ENCODE results near the gene GRIP1.

DNA sequence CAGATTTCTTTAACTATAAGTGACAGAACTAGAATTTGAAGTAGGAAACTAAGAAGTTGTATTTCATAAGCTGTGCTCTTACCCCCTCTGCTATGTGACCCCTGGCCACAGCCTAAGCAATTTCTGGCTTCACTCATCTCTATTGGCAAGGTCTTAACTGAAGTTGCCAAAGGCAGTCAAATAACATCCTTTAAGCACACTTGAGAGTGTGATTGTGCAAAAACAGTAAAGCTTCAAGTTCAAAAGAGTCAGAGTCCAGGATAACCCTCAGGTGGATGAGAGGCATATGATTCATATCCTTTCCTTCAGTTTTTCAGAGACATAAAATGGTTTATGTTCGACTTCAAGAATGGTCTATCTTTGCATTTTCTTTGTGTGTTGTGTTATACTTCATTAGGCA is 45.2 kb downstream of the GRIP1 start:
- TF ChIP-seq, protein P1, sequence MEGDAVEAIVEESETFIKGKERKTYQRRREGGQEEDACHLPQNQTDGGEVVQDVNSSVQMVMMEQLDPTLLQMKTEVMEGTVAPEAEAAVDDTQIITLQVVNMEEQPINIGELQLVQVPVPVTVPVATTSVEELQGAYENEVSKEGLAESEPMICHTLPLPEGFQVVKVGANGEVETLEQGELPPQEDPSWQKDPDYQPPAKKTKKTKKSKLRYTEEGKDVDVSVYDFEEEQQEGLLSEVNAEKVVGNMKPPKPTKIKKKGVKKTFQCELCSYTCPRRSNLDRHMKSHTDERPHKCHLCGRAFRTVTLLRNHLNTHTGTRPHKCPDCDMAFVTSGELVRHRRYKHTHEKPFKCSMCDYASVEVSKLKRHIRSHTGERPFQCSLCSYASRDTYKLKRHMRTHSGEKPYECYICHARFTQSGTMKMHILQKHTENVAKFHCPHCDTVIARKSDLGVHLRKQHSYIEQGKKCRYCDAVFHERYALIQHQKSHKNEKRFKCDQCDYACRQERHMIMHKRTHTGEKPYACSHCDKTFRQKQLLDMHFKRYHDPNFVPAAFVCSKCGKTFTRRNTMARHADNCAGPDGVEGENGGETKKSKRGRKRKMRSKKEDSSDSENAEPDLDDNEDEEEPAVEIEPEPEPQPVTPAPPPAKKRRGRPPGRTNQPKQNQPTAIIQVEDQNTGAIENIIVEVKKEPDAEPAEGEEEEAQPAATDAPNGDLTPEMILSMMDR (IDR thresholded peaks at IDR 0.05): no peak
- TF ChIP-seq POLR2A (IDR thresholded peaks at IDR 0.05): no peak
